ENCODE data around the gene ZNRF1.
"Not testable (repeated sequence)": the region's sequence is repeated elsewhere in the genome, so short reads cannot be mapped to it uniquely, and the experiment has no call there.

The ZNRF1 gene

DNA sequence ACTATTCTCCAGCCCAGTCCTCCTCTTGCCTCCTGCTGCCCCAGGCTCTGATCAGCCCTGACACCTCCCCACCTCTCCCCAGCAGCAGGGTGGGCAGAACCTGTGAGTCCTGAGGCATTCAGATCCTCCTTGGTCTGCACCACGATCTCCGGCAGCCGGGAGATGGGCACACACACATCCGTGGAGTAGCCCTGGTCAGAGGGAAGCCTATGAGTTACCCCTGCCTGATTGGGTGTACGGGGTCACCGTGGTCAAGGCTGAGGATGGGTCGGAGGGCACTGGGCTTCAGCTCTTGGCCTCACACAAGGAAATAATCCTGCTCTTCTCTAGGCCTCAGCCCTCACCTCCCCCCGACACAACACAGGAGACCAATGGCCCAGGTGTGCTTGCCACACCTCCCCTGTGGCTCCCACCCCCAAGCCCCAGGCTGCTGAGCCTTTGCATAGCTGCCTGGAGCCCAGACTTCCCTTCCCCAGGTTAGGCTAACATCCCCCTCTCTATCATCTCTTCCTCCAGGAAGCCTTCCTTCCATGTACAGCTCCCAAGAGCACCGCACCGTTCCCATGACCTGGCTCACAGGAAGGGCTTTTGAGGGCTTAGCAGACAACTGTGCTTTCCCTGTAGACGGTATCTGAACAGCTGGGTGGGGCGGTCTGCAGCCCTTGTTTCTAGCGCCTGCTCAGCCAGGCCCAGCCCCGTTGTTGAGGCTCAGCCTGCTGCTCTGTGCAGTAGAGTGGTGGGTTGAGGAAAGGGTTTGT, 114.1 kb downstream of the ZNRF1 start:
- DNase-seq (ENCODE audit: low read depth in 2 of 2): no peak

DNA sequence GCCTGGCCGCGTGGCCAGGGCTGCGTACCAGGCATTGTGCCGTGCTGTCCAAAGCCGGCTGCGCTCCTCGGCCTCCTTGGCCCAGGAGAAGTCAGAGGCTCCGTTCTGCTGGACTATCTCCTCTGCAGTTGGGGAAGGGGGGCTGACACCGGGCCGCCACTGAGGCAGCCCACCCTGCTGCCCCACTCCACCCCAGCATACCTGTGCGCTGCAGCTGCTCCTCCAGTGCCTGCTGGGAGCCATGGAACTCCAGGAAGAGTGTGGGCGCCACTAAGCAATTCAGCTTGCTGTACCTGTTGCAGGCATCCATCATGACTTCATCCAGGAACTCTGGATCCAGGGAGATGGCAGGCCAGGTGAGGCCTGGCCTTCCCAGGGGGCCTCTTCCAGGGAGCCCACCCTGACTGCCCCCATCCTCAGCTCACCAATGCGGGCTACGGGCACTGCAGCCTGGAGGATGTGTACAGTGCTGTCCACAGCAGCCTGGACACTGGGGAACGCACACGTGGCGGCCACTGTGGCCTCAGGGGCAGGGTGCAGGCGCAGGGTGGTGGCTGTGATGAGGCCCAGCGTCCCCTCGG, 114.8 kb downstream of the ZNRF1 start:
- no peak for DNase-seq (ENCODE audit: low read depth in 2 of 2)

DNA sequence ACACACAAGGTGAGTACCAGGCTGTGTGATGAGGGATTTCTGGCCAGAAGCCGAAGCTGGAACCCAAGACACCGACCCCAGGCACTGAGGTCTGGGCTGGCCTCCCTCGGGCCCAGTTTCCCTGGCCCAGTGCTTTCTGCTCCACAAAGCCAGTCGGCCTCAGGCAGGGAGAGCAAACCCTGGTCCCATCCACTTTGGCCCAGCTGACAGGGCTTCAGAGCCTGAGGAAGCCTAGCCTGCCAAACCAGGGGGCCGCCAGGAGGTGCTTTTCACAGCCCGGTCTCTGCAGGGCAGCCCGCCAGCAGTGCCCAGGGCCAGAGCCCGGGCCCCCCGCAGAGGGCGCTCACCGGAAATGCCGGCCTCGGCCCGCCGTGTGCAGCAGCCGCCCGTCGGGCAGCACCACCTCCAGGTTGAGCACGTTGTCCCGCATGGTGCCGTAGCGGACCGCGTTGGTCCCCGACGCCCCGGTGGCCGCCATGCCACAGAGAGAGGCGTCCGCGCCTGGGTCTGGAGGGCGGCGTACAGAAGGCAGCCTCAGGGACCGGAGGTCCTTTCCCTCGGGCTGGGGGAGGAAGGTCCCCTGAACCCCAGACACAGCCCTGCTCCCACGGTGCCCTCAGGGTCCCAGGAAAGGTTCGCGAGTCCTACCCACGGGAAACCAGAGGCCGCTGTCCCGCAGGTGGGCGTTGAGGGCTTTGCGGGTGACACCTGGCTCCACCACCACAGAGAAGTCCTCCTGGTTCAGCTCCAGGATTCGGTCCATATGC, 115.5 kb downstream of the ZNRF1 start:
- DNase-seq (ENCODE audit: low read depth in 2 of 2): no peak

DNA sequence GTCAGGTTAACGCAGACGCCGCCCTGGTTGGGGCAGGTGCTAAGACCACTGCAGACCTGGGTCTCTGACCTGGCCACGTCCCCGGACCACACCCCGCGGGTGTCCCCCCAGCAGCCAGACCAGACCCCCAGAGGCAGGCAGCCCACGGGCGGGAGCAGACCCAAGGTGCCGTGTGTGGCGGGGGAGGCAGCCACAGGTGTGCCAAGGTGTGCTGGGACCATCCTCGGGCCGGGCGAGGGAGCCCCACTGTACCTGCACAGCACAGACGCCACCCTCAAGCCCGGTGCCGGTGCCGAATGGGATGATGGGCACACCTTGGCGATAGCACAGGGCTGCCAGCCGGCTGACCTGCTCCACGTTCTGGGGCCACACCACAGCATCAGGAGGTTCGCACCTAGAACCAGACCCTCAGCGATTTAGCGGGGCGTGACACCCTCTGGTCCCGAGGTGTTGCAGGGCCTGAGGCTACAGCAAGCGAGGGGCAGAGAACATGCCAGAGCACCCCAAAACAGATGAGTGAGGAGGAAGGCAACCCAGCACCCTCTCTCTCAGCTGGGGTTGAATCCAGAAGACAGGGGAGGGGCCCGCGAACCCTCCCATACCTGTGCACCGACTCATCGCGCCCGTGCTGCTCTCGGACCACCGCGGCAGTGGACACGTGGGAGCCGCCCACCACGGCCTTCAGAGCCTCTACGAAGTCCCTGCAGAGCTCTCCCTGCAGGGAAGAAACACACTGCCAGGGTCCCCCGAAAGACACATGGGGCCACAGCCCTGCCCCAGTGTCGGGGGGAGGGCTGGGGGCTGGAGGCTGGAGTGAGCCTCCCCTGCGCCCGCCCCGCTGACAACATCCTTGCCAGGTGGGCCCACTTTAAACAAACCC, 116.4 kb downstream of the ZNRF1 start:
- no peak for DNase-seq (ENCODE audit: low read depth in 2 of 2)

DNA sequence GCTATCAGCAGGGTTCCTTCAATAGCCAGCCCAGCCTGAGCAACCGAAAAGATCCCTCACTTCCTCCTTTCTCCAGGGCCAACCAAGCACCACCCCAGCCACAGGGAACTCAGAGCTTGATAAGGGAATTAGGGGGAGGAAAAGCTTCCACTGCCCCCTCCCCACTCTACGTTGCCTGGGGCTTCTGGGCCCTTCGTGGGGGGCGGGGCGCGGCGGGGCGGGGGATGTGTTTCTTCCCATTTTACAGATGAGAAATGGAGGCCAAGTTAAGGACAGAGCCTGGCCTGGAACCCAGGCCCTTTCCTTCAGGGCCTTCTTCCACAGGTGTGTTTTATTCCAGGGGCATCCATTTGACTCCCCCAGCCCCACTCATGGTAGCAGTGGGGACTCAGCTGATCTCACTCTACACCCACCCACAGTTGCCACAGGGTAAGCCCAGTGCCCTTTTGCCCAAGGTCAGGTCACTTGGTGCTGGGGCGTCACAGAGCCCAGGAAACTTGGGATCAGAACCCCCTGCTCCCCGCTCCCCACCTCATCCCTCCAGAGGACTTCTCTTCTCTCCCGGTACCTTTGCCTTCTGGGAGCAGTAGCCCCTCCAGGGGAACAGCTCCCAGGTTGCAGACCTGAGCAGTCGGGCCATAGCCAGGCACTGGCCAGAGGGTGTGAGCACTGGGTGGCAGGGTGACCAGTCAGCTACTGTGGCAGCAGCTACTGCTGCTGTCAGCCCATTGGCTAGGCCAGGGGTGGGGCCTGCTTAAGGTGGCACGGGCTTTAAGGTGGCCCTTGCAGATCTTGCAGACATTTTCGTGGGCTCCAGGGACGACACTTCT, 117.5 kb downstream of the ZNRF1 start, which contains the start of gene LDHD:
Gene LDHD (minus strand): TSS at position 700 of the 830 bp plus-strand sequence. CDS start 60 bp downstream, at position 640.
- DNase-seq (ENCODE audit: low read depth in 2 of 2): no peak

DNA sequence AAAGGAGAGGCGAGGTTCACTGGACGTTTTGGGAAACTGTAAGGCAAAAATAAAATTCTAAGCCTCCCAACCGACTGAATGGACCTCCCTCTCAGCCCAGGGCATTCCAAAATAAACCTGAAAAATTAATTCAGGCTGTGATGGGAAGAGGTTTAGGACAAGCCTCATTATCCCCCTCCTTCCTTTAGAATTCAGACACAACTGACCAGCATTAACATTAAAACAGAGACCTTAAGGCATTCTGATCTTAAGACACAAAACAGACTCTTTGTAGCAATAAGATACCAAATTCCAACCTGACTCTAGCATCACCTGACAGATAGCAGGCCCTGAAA, 118.1 kb downstream of the ZNRF1 start:
- no peak for DNase-seq (ENCODE audit: low read depth in 2 of 2)

DNA sequence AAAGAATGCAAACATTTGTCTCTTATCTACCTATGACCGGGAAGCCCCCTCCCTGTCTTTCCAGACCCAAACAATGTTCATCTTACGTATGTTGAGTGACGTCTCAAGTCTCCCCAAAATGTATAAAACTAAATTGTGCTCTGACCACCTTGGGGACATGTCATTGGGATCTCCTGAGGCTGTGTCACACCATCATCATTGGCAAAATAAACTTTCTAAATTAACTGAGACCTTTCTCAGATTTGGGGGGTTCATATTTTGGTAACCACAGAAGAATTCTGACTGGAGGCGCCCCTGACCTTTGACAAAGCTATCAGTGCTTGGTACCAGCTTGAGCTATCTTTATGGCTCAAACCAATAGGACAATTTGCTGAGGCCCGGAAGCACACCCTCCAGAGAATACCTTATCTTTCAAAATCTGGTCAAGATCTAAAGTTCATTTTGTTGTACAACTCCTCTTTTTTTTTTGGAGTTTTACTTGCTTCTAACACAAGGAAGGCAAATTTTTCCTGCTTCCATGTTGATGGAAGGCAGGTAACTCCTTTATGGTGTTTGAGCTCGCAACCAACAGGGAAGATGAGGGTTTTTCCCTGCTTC, 120.2 kb downstream of the ZNRF1 start:
- no peak for DNase-seq (ENCODE audit: low read depth in 2 of 2)

GRCh38 chr16:75120253-75120652, 121.4 kb downstream of the ZNRF1 start:
- DNase-seq (ENCODE audit: low read depth in 2 of 2): no peak

GRCh38 chr16:75121949-75122568, 123.2 kb downstream of the ZNRF1 start:
- no peak for DNase-seq (ENCODE audit: low read depth in 2 of 2)

DNA sequence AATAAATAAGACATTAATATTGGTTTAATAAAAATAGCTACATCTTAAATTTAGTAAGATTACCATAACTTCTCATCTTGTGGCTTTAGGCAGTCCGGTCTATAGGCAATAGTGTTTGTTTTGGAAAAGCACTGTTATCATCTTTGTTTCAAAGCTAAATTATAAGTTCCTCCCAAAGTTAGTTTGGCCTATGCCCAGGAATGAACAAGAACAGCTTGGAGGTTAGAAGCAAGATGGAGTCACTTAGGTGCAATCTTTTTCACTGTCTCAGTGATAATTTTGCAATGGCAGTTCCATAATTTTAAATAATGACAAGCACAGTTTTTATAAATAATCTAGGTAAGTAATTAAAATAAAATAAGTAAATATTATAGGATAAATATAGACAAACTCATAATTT, 123.8 kb downstream of the ZNRF1 start:
- DNase-seq (ENCODE audit: low read depth in 2 of 2): no peak

GRCh38 chr16:75127713-75128415, 129.0 kb downstream of the ZNRF1 start:
- no peak for DNase-seq (ENCODE audit: low read depth in 2 of 2)

- not testable (repeated sequence) for DNase-seq (ENCODE audit: low read depth in 2 of 2)
Measured at GRCh38 chr16:75129421-75130149, 130.8 kb downstream of the ZNRF1 start.

DNA sequence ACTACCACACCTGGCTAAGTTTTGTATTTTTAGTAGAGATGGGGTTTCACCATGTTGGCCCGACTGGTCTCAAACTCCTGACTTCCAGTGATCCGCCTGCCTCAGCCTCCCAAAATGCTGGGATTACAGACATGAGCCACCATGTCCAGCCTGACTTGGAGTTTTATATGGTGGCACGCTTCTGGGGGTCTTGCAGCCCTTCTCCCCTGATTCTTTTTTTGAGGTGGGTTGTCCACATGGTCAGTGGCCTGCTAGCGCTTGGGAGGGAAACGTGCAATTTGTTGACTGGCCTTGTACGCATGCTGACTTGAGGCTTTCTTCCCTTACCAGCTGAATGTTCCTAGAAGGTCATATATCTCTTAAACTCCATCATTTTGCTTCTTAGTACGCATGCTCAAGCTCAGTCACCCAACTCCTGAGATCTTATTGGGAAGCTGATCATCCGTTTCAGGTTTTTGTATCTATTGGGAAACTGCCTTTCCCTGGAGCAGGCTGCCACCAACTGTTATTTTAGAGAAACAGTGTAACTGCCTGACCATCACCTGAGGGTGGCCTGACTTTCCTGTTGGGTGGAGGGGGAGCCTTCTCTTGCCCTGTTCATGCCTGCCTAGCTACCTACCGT, 131.4 kb downstream of the ZNRF1 start:
- no peak for DNase-seq (ENCODE audit: low read depth in 2 of 2)

- DNase-seq (ENCODE audit: low read depth in 2 of 2): no peak
Measured at GRCh38 chr16:75131081-75131480, 132.3 kb downstream of the ZNRF1 start.

DNA sequence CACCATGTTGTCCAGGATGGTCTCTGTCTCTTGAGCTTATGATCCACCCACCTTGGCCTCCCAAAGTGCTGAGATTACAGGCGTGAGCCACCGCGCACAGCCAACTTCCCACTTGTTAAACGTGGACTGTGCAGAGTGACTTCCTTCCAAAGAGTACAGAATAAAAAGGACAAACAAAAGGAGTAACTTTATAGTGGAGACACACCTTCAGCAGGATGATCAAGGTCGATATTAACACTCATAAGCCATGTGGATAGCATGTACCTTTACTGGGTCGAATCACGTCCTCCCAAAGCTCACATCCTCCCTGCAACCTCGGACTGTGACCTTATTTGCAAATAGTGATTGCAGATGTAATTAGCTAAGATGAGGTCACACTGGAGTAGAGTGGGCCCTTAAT, 139.4 kb downstream of the ZNRF1 start:
- no peak for DNase-seq (ENCODE audit: low read depth in 2 of 2)

GRCh38 chr16:75138636-75139035, 139.8 kb downstream of the ZNRF1 start:
- no peak for DNase-seq (ENCODE audit: low read depth in 2 of 2)

DNA sequence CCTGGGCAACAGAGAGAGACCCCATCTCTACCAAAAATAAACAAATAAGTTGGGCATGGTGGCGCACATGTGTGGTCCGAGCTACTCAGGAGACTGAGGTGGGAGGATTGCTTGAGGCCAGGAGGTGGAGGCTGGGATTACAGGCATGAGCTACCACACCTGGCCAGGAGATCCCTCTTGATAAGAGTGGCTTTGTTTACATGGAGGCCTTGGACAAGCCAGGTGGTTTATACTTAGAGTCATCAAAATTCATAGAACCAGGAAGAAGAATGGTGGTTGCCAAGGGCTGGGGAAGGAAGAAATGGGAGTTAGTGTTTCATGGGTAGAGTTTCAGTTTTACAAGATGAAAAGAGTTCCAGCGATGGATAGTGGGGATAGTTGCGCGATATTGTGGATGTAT, 140.7 kb downstream of the ZNRF1 start:
- DNase-seq (ENCODE audit: low read depth in 2 of 2): no peak

- DNase-seq (ENCODE audit: low read depth in 2 of 2): no peak
Measured at GRCh38 chr16:75143941-75144340, 145.1 kb downstream of the ZNRF1 start.

- no peak for DNase-seq (ENCODE audit: low read depth in 2 of 2)
Measured at GRCh38 chr16:75147968-75148310, 149.1 kb downstream of the ZNRF1 start.
